Muscle layer of colon (tissue), 2 donors: ENCODE data around the gene MRGPRG.

ENCODE experiments used
- H3K27ac ChIP-seq: one replicate; pipeline ENCODE4 v1.7.0; 2013; ENCODE audit warnings: low read depth, mild to moderate bottlenecking, low read length, moderate library complexity
- H3K27me3 ChIP-seq, 2 donors: one replicate each; pipeline ENCODE4 v1.7.0; 2013; ENCODE audit warnings: low read length in 2 of 2, mild to moderate bottlenecking in 2 of 2; ENCODE audit not compliant: insufficient read depth in 2 of 2, control insufficient read depth in 1 of 2
- H3K36me3 ChIP-seq: one replicate; pipeline ENCODE4 v1.7.0; 2013; ENCODE audit warnings: mild to moderate bottlenecking, low read length; ENCODE audit not compliant: insufficient read depth
- H3K4me1 ChIP-seq: one replicate; pipeline ENCODE4 v1.7.0; 2013; ENCODE audit warnings: mild to moderate bottlenecking, low read length; ENCODE audit not compliant: insufficient read depth
- H3K4me3 ChIP-seq, 2 donors: one replicate each; pipeline ENCODE4 v1.7.0; 2013; ENCODE audit warnings: low read length in 2 of 2, low read depth in 1 of 2, mild to moderate bottlenecking in 1 of 2, moderate library complexity in 1 of 2
- H3K9ac ChIP-seq: one replicate; pipeline ENCODE4 v1.7.0; 2013; ENCODE audit warnings: low read length
- H3K9me3 ChIP-seq: one replicate; pipeline ENCODE4 v1.7.0; 2013; ENCODE audit warnings: mild to moderate bottlenecking, low read length
- donor health status: abdominal sarcoma.
- donor health status: Adenocarcinoma of cecum.

Gene MRGPRG

GRCh38 chr11:3231851-3232744 is 13.5 kb upstream of the MRGPRG start, which contains the start of gene MRGPRE:
Gene MRGPRE, minus strand, starts transcription at chr11:3232417. Its CDS starts 3,618 bp downstream, at chr11:3228799.
- Histone ChIP-seq H3K9me3 (no peaks in the 10 kb centered on the region), H3K27me3 (peaks cover 0 to 4% of the 10 kb centered on the region in 2 donors), H3K4me1 (no peaks in the 10 kb centered on the region), H3K4me3 (peak within 1 kb of the TSS; percentile 20 to 43), H3K27ac (no peak within 1 kb of the TSS), H3K36me3 (no peaks in the 10 kb centered on the region), H3K9ac (no peak within 1 kb of the TSS)

- peak overlapping the region in 1 of 2 donors; percentile 43 for H3K4me3 ChIP-seq
- no peaks in the 10 kb centered on the region for H3K9me3 ChIP-seq
- H3K4me1 ChIP-seq: no peaks in the 10 kb centered on the region
- peaks cover 0 to 4% of the 10 kb centered on the region in 2 donors for H3K27me3 ChIP-seq
- H3K36me3 ChIP-seq: no peaks in the 10 kb centered on the region
- H3K27ac ChIP-seq: no peak overlapping the region
- no peak overlapping the region for H3K9ac ChIP-seq
These were observed 12.9 kb upstream of the MRGPRG start for GRCh38 chr11:3231550-3231850.

- Histone ChIP-seq H3K4me3 (no peak overlapping the region), H3K36me3 (no peaks in the 10 kb centered on the region), H3K9ac (no peak overlapping the region), H3K4me1 (no peaks in the 10 kb centered on the region), H3K27me3 (peaks cover 0 to 4% of the 10 kb centered on the region in 2 donors), H3K9me3 (no peaks in the 10 kb centered on the region), H3K27ac (no peak overlapping the region)
These were observed 12.3 kb upstream of the MRGPRG start for GRCh38 chr11:3230636-3231549.

GRCh38 chr11:3229673-3230630 is 11.3 kb upstream of the MRGPRG start:
- H3K4me1 ChIP-seq: no peaks in the 10 kb centered on the region
- H3K9me3 ChIP-seq: no peaks in the 10 kb centered on the region
- H3K9ac ChIP-seq: no peak overlapping the region
- H3K4me3 ChIP-seq: no peak overlapping the region
- H3K36me3 ChIP-seq: no peaks in the 10 kb centered on the region
- peaks cover 0 to 4% of the 10 kb centered on the region in 2 donors for H3K27me3 ChIP-seq
- H3K27ac ChIP-seq: no peak overlapping the region

- Histone ChIP-seq H3K27ac (no peak overlapping the region), H3K27me3 (peaks cover 0 to 9% of the 10 kb centered on the region in 2 donors), H3K9ac (no peak overlapping the region), H3K4me3 (no peak overlapping the region), H3K36me3 (no peaks in the 10 kb centered on the region), H3K9me3 (no peaks in the 10 kb centered on the region), H3K4me1 (no peaks in the 10 kb centered on the region)
These were observed 9.8 kb upstream of the MRGPRG start for GRCh38 chr11:3228445-3228829.

GRCh38 chr11:3227568-3228444 is 9.2 kb upstream of the MRGPRG start:
- H3K36me3 ChIP-seq: no peaks in the 10 kb centered on the region
- no peak overlapping the region for H3K9ac ChIP-seq
- no peak overlapping the region for H3K4me3 ChIP-seq
- no peaks in the 10 kb centered on the region for H3K4me1 ChIP-seq
- H3K27ac ChIP-seq: no peak overlapping the region
- peaks cover 0 to 15% of the 10 kb centered on the region in 2 donors for H3K27me3 ChIP-seq
- no peaks in the 10 kb centered on the region for H3K9me3 ChIP-seq

GRCh38 chr11:3226846-3227567 is 8.4 kb upstream of the MRGPRG start:
- Histone ChIP-seq H3K4me3 (no peak overlapping the region), H3K4me1 (no peaks in the 10 kb centered on the region), H3K9ac (no peak overlapping the region), H3K27ac (no peak overlapping the region), H3K27me3 (peaks cover 0 to 20% of the 10 kb centered on the region in 2 donors), H3K9me3 (no peaks in the 10 kb centered on the region), H3K36me3 (no peaks in the 10 kb centered on the region)

GRCh38 chr11:3225826-3226750 is 7.5 kb upstream of the MRGPRG start:
- no peaks in the 10 kb centered on the region for H3K4me1 ChIP-seq
- no peak overlapping the region for H3K9ac ChIP-seq
- no peak overlapping the region for H3K27ac ChIP-seq
- peaks cover 3 to 27% of the 10 kb centered on the region in 2 donors for H3K27me3 ChIP-seq
- no peak overlapping the region for H3K4me3 ChIP-seq
- no peaks in the 10 kb centered on the region for H3K9me3 ChIP-seq
- H3K36me3 ChIP-seq: no peaks in the 10 kb centered on the region

- Histone ChIP-seq H3K9me3 (no peaks in the 10 kb centered on the region), H3K27me3 (peaks cover 6 to 30% of the 10 kb centered on the region in 2 donors), H3K4me3 (no peak overlapping the region), H3K4me1 (no peaks in the 10 kb centered on the region), H3K9ac (no peak overlapping the region), H3K36me3 (no peaks in the 10 kb centered on the region), H3K27ac (no peak overlapping the region)
These were observed 6.6 kb upstream of the MRGPRG start for GRCh38 chr11:3225159-3225758.
